SK-MEL-5 (cell line): ENCODE measurements around the gene GPER1. TPM values are rescaled to one million over a fixed set of nuclear protein-coding genes. Genes with fewer than 3 reads are reported as not detected.
A peak's percentile ranks its signal among the peaks of the same experiment; 100 is the strongest.
"Not testable (repeated sequence)": the region's sequence is repeated elsewhere in the genome, so short reads cannot be mapped to it uniquely, and the experiment has no call there.

ENCODE experiments used
- DNase-seq: peaks from one replicate; pipeline ENCODE4 v3.0.0-alpha.2; 2016; ENCODE audit warnings: low read depth, low spot score
- in situ Hi-C: cut with HindIII; loops from 2 replicates; pipeline ENCODE4 v1.10.0; 2016; ENCODE audit warnings: low sequenced_read_pairs, high pct_unique_total_duplicates, low pct_unique_long_range_greater_than_20kb
- total RNA-seq: library from RNA; depleted of rRNA; stranded (reverse); fragments of >200 nt; shearing (Covaris generic); gene quantifications from 2 replicates; pipeline ENCODE4 v1.2.3, GENCODE V29; 2014

Gene GPER1
- total RNA-seq, 1 experiment from 2014 or later: 0.13 TPM

GRCh38 chr7:1062296-1063294 is 25.3 kb upstream of the GPER1 start:
- no peak for DNase-seq
- in situ Hi-C loops: no loop called here

- in situ Hi-C loops: no loop called here
- no peak for DNase-seq
Observed at GRCh38 chr7:1063361-1063760, 24.6 kb upstream of the GPER1 start.

- in situ Hi-C loops: no loop called here
- DNase-seq: no peak
Observed at GRCh38 chr7:1064581-1064980, 23.3 kb upstream of the GPER1 start.

GRCh38 chr7:1065263-1065584 is 22.7 kb upstream of the GPER1 start:
- no peak for DNase-seq
- in situ Hi-C loops: no loop called here

- peak; percentile 83 for DNase-seq
- in situ Hi-C loops: no loop called here
Observed at GRCh38 chr7:1065585-1066241, 22.2 kb upstream of the GPER1 start.

GRCh38 chr7:1066242-1066588 is 21.7 kb upstream of the GPER1 start:
- no peak for DNase-seq
- in situ Hi-C loops: no loop called here

GRCh38 chr7:1068013-1068412 is 19.9 kb upstream of the GPER1 start:
- DNase-seq: no peak
- in situ Hi-C loops: no loop called here

- DNase-seq: no peak
- in situ Hi-C loops: no loop called here
Observed at GRCh38 chr7:1068619-1069018, 19.3 kb upstream of the GPER1 start.

GRCh38 chr7:1070544-1071011 is 17.3 kb upstream of the GPER1 start:
- in situ Hi-C loops: no loop called here
- DNase-seq: no peak

- no peak for DNase-seq
- in situ Hi-C loops: no loop called here
Observed at GRCh38 chr7:1071731-1072254, 16.1 kb upstream of the GPER1 start.

GRCh38 chr7:1073142-1073977 is 14.6 kb upstream of the GPER1 start:
- no peak for DNase-seq
- in situ Hi-C loops: no loop called here

- in situ Hi-C loops, DNase-seq: not testable (repeated sequence)
Observed at GRCh38 chr7:1074018-1074417, 13.9 kb upstream of the GPER1 start.

GRCh38 chr7:1074593-1075431 is 13.1 kb upstream of the GPER1 start:
- in situ Hi-C loops: no loop called here
- DNase-seq: no peak

- DNase-seq: no peak
- in situ Hi-C loops: no loop called here
Observed at GRCh38 chr7:1076184-1077072, 11.5 kb upstream of the GPER1 start.

- in situ Hi-C loops: no loop called here
- no peak for DNase-seq
Observed at GRCh38 chr7:1078519-1078918, 9.4 kb upstream of the GPER1 start.

GRCh38 chr7:1078985-1079384 is 8.9 kb upstream of the GPER1 start:
- in situ Hi-C loops: no loop called here
- no peak for DNase-seq
